IMR-90 (cell line): ENCODE measurements around the gene FMO2. TPM values are rescaled to one million over a fixed set of nuclear protein-coding genes. Genes with fewer than 3 reads are reported as not detected.

Experiments
- ATAC-seq: fragments of 200-7000 bp; cut with Tn5 transposase; 2 replicates; pipeline ENCODE4 v1.9.1; 2020; ENCODE audit warnings: low read depth, mild to moderate bottlenecking, moderate library complexity
- BruUV-seq: library from RNA; stranded (reverse); fragments of 400-500 nt; replicated peaks from 2 replicates; lab custom pipeline; 2021; lab: Mats Ljungman, UMichigan
- CTCF ChIA-PET: fragments of 300-600 bp; formaldehyde crosslinking; extraction: SDS; loops from one replicate; lab custom pipeline; 2021; ENCODE audit warnings: antibody characterized with exemption; lab: Yijun Ruan, JAX
- POLR2A ChIA-PET: fragments of 300-600 bp; sonication (Branson Sonifier 250); formaldehyde crosslinking; loops from one replicate; lab custom pipeline; 2022; ENCODE audit warnings: antibody characterized with exemption; ENCODE audit not compliant: unreplicated experiment; lab: Charles Lee
- DNase-seq: peaks from one replicate; pipeline ENCODE4 v3.0.0; 2013
- H2AFZ ChIP-seq: replicated peaks from 2 replicates; pipeline ENCODE3; 2013; ENCODE audit warnings: low read length, mild to moderate bottlenecking; ENCODE audit not compliant: poor library complexity
- H2AK5ac ChIP-seq: 2 replicates; pipeline ENCODE4 v1.6.1; 2013; ENCODE audit warnings: low read depth, low read length, inconsistent platforms
- H2AK9ac ChIP-seq: replicated peaks from 2 replicates; pipeline ENCODE3; 2013; ENCODE audit warnings: mild to moderate bottlenecking, low read depth, low read length, moderate library complexity; ENCODE audit not compliant: poor library complexity
- H2BK120ac ChIP-seq: 2 replicates; pipeline ENCODE4 v1.6.1; 2013; ENCODE audit warnings: low read depth, low read length, inconsistent platforms
- H2BK15ac ChIP-seq: 3 replicates; pipeline ENCODE4 v1.6.1; 2013; ENCODE audit warnings: low read depth, low read length, inconsistent platforms
- H2BK20ac ChIP-seq: 2 replicates; pipeline ENCODE4 v1.6.1; 2013; ENCODE audit warnings: low read depth, mild to moderate bottlenecking, inconsistent platforms, low read length, moderate library complexity
- H2BK5ac ChIP-seq: 2 replicates; pipeline ENCODE4 v1.6.1; 2013; ENCODE audit warnings: mild to moderate bottlenecking, low read depth, low read length, inconsistent platforms; ENCODE audit not compliant: poor library complexity, severe bottlenecking
- H3K14ac ChIP-seq: replicated peaks from 2 replicates; pipeline ENCODE4 v1.6.1; 2013; ENCODE audit warnings: low read depth, low read length, inconsistent platforms
- H3K18ac ChIP-seq: 2 replicates; pipeline ENCODE4 v1.6.1; 2013; ENCODE audit warnings: low read depth, low read length, control low read depth
- H3K23ac ChIP-seq: 2 replicates; pipeline ENCODE4 v1.6.1; 2013; ENCODE audit warnings: low read depth, low read length, inconsistent platforms
- H3K27ac ChIP-seq: 2 replicates; pipeline ENCODE4 v1.5.1; 2013; ENCODE audit warnings: mild to moderate bottlenecking, control low read depth, low read length; ENCODE audit not compliant: insufficient read depth
- H3K27me3 ChIP-seq: 2 replicates; pipeline ENCODE4 v1.6.1; 2013; ENCODE audit warnings: low read length; ENCODE audit not compliant: control insufficient read depth, insufficient read depth
- H3K36me3 ChIP-seq: 2 replicates; pipeline ENCODE4 v1.6.1; 2013; ENCODE audit warnings: low read length, mixed read lengths; ENCODE audit not compliant: control insufficient read depth, insufficient read depth
- H3K4ac ChIP-seq: 2 replicates; pipeline ENCODE4 v1.6.1; 2013; ENCODE audit warnings: low read depth, low read length, inconsistent platforms
- H3K4me1 ChIP-seq: 2 replicates; pipeline ENCODE4 v1.6.1; 2013; ENCODE audit warnings: low read length, mixed read lengths; ENCODE audit not compliant: control insufficient read depth, insufficient read depth
- H3K4me2 ChIP-seq: 2 replicates; pipeline ENCODE4 v1.6.1; 2013; ENCODE audit warnings: low read depth, mild to moderate bottlenecking, control low read depth, low read length, moderate library complexity
- H3K4me3 ChIP-seq: 2 replicates; pipeline ENCODE4 v1.5.1; 2013; ENCODE audit warnings: low read depth, mild to moderate bottlenecking, control low read depth, low read length, moderate library complexity; ENCODE audit not compliant: insufficient read depth
- H3K56ac ChIP-seq: 2 replicates; pipeline ENCODE4 v1.6.1; 2013; ENCODE audit warnings: low read length, inconsistent platforms; ENCODE audit not compliant: insufficient read depth; ENCODE audit errors: extremely low read depth
- H3K79me1 ChIP-seq, 2 experiments: 2 replicates each; pipeline ENCODE4 v1.6.1; 2013; ENCODE audit warnings: low read length in 2 of 2, inconsistent platforms in 1 of 2, low read depth in 1 of 2
- H3K9ac ChIP-seq: 2 replicates; pipeline ENCODE4 v1.6.1; 2013; ENCODE audit warnings: low read depth, low read length, control low read depth
- H3K9me1 ChIP-seq: 2 replicates; pipeline ENCODE4 v1.6.1; 2013; ENCODE audit warnings: low read length, inconsistent platforms; ENCODE audit not compliant: insufficient read depth
- H3K9me3 ChIP-seq: 2 replicates; pipeline ENCODE4 v1.6.1; 2013; ENCODE audit warnings: low read length; ENCODE audit not compliant: control insufficient read depth, insufficient read depth
- H4K20me1 ChIP-seq: 2 replicates; pipeline ENCODE4 v1.6.1; 2013; ENCODE audit warnings: low read length, inconsistent platforms; ENCODE audit not compliant: insufficient read depth
- H4K5ac ChIP-seq: 2 replicates; pipeline ENCODE4 v1.6.1; 2013; ENCODE audit warnings: mild to moderate bottlenecking, low read depth, low read length, control low read depth
- H4K8ac ChIP-seq, 2 experiments: 2 replicates each; pipeline ENCODE4 v1.6.1; 2013; ENCODE audit warnings: low read depth in 2 of 2, low read length in 2 of 2, control low read depth in 1 of 2, inconsistent platforms in 1 of 2
- H4K91ac ChIP-seq: 2 replicates; pipeline ENCODE4 v1.6.1; 2013; ENCODE audit warnings: low read depth, low read length, inconsistent platforms; ENCODE audit not compliant: insufficient read depth
- CEBPB ChIP-seq: IDR thresholded peaks from 2 replicates; pipeline ENCODE4 v1.6.1; 2012; ENCODE audit warnings: low read depth, low read length, improper control_type of control experiment
- CHD1 ChIP-seq: IDR thresholded peaks from 2 replicates; pipeline ENCODE4 v1.6.1; 2012; ENCODE audit warnings: low read depth, low read length, improper control_type of control experiment
- FOS ChIP-seq: fragments of 150-350 bp; IDR thresholded peaks from 2 replicates; pipeline ENCODE4 v1.6.1; 2016; ENCODE audit warnings: low read depth, low read length
- MAFK ChIP-seq: IDR thresholded peaks from 2 replicates; pipeline ENCODE4 v1.6.1; 2012; ENCODE audit warnings: low read depth, low read length, improper control_type of control experiment
- RAD21 ChIP-seq: IDR thresholded peaks from 2 replicates; pipeline ENCODE4 v1.6.1; 2012; ENCODE audit warnings: low read length, improper control_type of control experiment
- RCOR1 ChIP-seq: IDR thresholded peaks from 2 replicates; pipeline ENCODE4 v1.6.1; 2012; ENCODE audit warnings: mild to moderate bottlenecking, low read length, improper control_type of control experiment; ENCODE audit not compliant: insufficient replicate concordance
- RFX5 ChIP-seq: IDR thresholded peaks from 2 replicates; pipeline ENCODE4 v1.8.0; 2012; ENCODE audit warnings: low read depth, mild to moderate bottlenecking, low read length, moderate library complexity
- SMC3 ChIP-seq: fragments of 150-350 bp; IDR thresholded peaks from 2 replicates; pipeline ENCODE4 v1.6.1; 2016; ENCODE audit warnings: low read depth, mild to moderate bottlenecking, antibody characterized with exemption, low read length, moderate library complexity
- USF2 ChIP-seq: fragments of 150-350 bp; IDR thresholded peaks from 2 replicates; pipeline ENCODE4 v1.6.1; 2017; ENCODE audit warnings: mild to moderate bottlenecking, antibody characterized with exemption, low read length, low read depth
- WGBS, 2 experiments: methylation state at CpG; one replicate each; pipeline versions ENCODE4 v1.1.5 to v1.1.7; 2013; ENCODE audit warnings: missing lambda C conversion rate in 2 of 2; ENCODE audit not compliant: insufficient read length in 1 of 2; ENCODE audit errors: extremely low coverage in 2 of 2; 5-methylcytosine and 5-hydroxymethylcytosine counted together
- dilution Hi-C: fragments of 300-500 bp; cut with HindIII; formaldehyde crosslinking; loops from one replicate; pipeline ENCODE4 v1.14.3; 2018; ENCODE audit warnings: low sequenced_read_pairs; ENCODE audit not compliant: unreplicated experiment
- in situ Hi-C: fragments of 300-500 bp; cut with MboI; formaldehyde crosslinking; loops from 3 replicates; pipeline ENCODE4 v1.14.3; 2019; ENCODE audit warnings: low sequenced_read_pairs, inconsistent platforms, mixed read lengths
- intact Hi-C: fragments of 100-400 bp; cut with micrococcal nuclease; formaldehyde crosslinking; loops from 2 replicates; pipeline ENCODE4 v1.10.0; 2022
- polyA plus RNA-seq, 3 experiments: library from polyadenylated mRNA; depleted of rRNA; stranded (reverse); fragments of >200 nt; gene quantifications; 2 replicates each; pipeline ENCODE4 v1.2.3, GENCODE V29; 2012; ENCODE audit warnings: low replicate concordance in 1 of 3
- total RNA-seq: library from RNA; depleted of rRNA; stranded (reverse); fragments of >200 nt; gene quantifications from 2 replicates; pipeline ENCODE4 v1.2.3, GENCODE V29; 2012

FMO2 gene
- total and polyA plus RNA-seq, 2 of the 4 experiments (the other 2 are of a cell fraction) = under 0.01 to 0.05 TPM

GRCh38 chr1:171188388-171189266 lies 3.5 kb downstream of the FMO2 start (continued):
- TF ChIP-seq RFX5 = no peak
- TF ChIP-seq CEBPB = no peak

DNA sequence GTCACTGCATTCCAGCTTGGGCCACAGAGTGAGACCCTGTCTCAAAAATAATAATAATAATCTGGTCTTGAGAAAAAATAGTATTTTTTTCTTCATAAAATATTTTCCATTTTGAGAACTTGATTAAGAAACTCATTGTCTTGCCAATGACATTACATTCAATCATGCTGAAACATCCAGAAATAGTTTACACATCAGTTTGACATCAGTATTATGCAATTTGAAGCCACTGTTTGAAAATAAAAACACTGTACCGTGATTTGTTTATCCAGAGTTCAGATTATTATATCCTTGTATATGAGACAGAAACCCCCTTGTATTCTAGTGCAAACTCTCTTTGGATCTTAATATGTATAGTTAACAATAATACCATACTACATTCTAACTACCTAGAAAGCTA lies 6.9 kb downstream of the FMO2 start:
- no peak overlapping the region for H3K14ac ChIP-seq
- dilution Hi-C loops = no loop called here
- H4K20me1 ChIP-seq = no peaks in the 10 kb centered on the region
- no peak overlapping the region for H2BK5ac ChIP-seq
- H4K91ac ChIP-seq = no peak overlapping the region
- no peaks in the 10 kb centered on the region for H3K9me3 ChIP-seq
- no peaks in the 10 kb centered on the region for H3K36me3 ChIP-seq
- H2AK9ac ChIP-seq = no peak overlapping the region
- no peak overlapping the region for H2BK20ac ChIP-seq
- no peak overlapping the region for H3K4me3 ChIP-seq
- H2BK120ac ChIP-seq = no peak overlapping the region
- H4K8ac ChIP-seq = no peak overlapping the region
- TF ChIP-seq CHD1 (no peak), RCOR1 (no peak), SMC3 (no peak), RFX5 (no peak), USF2 (no peak), RAD21 (no peak), FOS (no peak), MAFK (no peak)
- no peak overlapping the region for H3K4ac ChIP-seq
- no CpG with 5 or more reads among the region's 1 CpG for WGBS, 2 experiments
- no peaks in the 10 kb centered on the region for H3K9me1 ChIP-seq
- intact Hi-C loops = no loop called here
- BruUV-seq = no TSS peak
- H3K23ac ChIP-seq = no peak overlapping the region
- no peaks in the 10 kb centered on the region for H3K4me1 ChIP-seq
- no peak overlapping the region for H3K4me2 ChIP-seq
- H3K18ac ChIP-seq = no peak overlapping the region
- no peak overlapping the region for H3K27ac ChIP-seq
- ChIA-PET CTCF (no interaction called here), POLR2A (no interaction called here)
- DNase-seq (no peak), ATAC-seq (no peak)
- no peak overlapping the region for H4K5ac ChIP-seq
- in situ Hi-C loops = no loop called here
- H2BK15ac ChIP-seq = no peak overlapping the region
- no peak overlapping the region for H3K9ac ChIP-seq
- no peak overlapping the region for H3K56ac ChIP-seq
- no peaks in the 10 kb centered on the region for H3K79me1 ChIP-seq
- H3K27me3 ChIP-seq = no peaks in the 10 kb centered on the region
- no peak overlapping the region for H2AK5ac ChIP-seq
- no peak overlapping the region for H2AFZ ChIP-seq
